Mucosa of stomach (tissue), 1 donor: ENCODE measurements around the gene IP6K2.
A peak's percentile ranks its signal among the peaks of the same experiment; 100 is the strongest.

Experiments
- H3K27me3 ChIP-seq: one replicate; pipeline ENCODE4 v1.7.0; 2013; ENCODE audit warnings: mild to moderate bottlenecking, low read length; ENCODE audit not compliant: control insufficient read depth, insufficient read depth
- H3K36me3 ChIP-seq: one replicate; pipeline ENCODE4 v1.7.0; 2013; ENCODE audit warnings: low read length; ENCODE audit not compliant: control insufficient read depth, insufficient read depth
- H3K4me1 ChIP-seq: one replicate; pipeline ENCODE4 v1.7.0; 2013; ENCODE audit warnings: mild to moderate bottlenecking, low read length; ENCODE audit not compliant: control insufficient read depth, insufficient read depth
- H3K4me3 ChIP-seq: one replicate; pipeline ENCODE4 v1.7.0; 2013; ENCODE audit warnings: low read length
- H3K9ac ChIP-seq: one replicate; pipeline ENCODE4 v1.7.0; 2013; ENCODE audit warnings: mild to moderate bottlenecking, low read length, moderate library complexity
- H3K9me3 ChIP-seq: one replicate; pipeline ENCODE4 v1.7.0; 2013; ENCODE audit warnings: mild to moderate bottlenecking, low read length, moderate library complexity; ENCODE audit not compliant: control insufficient read depth
- donor health status: Pancreatic carcinoma.

Gene IP6K2

DNA sequence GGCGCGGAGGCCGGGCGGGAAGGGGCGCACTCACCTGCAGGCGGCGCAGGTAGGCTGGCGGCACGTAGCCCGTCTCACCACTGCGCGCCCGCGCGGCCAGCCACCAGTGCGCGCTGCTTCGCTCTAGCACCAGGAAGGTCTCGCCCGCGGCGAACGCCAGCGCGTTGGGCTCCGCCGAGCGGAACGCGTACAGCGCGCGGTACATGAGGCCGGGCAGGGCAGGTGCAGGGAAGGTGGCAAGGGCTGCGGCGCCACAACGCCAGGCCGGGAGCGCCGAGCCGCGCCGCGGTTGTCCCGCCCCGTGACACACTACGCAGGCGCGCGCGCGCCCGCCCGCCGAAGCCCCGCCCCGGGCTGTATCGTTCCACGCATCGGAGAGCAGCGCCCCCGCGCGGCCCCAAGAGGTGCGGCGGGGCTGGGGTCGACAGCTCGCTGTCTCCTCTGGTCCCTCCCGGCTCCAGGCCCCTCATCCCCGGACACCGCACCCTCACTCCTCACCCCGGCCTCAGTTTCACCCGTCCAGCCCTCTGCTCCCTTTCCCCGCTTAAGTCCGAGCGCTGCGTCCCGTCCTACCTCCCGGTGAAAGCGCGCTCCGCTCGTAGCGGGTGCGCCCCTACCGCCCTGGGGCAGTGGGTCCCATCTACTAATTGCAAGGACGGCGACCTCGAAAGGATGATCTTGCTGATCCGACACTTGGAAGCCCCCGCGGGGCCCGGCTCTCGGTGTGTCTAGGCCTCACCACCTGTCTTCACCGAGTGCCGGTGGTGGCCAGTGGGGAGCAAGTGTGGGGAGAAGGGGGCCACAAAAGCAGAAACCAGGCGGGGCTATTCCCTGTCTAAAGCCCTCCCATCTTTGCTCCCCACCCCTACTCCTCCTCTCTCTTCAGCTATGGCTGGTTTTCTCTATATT, 31.2 kb downstream of the IP6K2 start, which contains the start of gene NCKIPSD:
TSS of gene NCKIPSD (minus strand) at position 313 of the 909 bp plus-strand sequence. CDS start at position 205, 108 bp downstream.
- peaks cover 14% of the 10 kb centered on the region for H3K36me3 ChIP-seq

DNA sequence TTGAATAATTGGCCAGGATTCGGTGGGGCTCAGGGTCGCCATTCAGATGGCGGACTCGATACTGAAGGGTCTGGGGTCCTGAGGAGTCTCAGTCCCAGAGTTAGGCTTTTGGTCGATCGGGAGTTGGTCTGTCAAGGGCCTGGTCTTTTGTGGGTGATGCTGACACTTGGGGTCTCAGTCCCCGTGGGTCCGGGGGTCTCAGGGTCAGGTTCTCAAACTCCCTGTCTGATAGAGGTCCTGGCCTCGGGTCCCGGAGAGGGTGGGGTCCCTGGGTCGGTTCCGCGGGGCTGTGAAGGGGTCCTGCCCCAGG, 31.8 kb downstream of the IP6K2 start:
- no peaks in the 10 kb centered on the region for H3K9me3 ChIP-seq
- H3K9ac ChIP-seq: peak overlapping the region; percentile 89
- peaks cover 25% of the 10 kb centered on the region for H3K4me1 ChIP-seq
- peak overlapping the region; percentile 72 for H3K4me3 ChIP-seq
- no peaks in the 10 kb centered on the region for H3K27me3 ChIP-seq
- peaks cover 14% of the 10 kb centered on the region for H3K36me3 ChIP-seq

More for the DNA sequence above, 31.2 kb downstream of the IP6K2 start, which contains the start of gene NCKIPSD:
- H3K9me3 ChIP-seq: no peaks in the 10 kb centered on the region
- no peaks in the 10 kb centered on the region for H3K27me3 ChIP-seq
- H3K4me1 ChIP-seq: peaks cover 25% of the 10 kb centered on the region
- peak within 1 kb of the TSS; percentile 72 for H3K4me3 ChIP-seq
- H3K9ac ChIP-seq: peak within 1 kb of the TSS; percentile 89

DNA sequence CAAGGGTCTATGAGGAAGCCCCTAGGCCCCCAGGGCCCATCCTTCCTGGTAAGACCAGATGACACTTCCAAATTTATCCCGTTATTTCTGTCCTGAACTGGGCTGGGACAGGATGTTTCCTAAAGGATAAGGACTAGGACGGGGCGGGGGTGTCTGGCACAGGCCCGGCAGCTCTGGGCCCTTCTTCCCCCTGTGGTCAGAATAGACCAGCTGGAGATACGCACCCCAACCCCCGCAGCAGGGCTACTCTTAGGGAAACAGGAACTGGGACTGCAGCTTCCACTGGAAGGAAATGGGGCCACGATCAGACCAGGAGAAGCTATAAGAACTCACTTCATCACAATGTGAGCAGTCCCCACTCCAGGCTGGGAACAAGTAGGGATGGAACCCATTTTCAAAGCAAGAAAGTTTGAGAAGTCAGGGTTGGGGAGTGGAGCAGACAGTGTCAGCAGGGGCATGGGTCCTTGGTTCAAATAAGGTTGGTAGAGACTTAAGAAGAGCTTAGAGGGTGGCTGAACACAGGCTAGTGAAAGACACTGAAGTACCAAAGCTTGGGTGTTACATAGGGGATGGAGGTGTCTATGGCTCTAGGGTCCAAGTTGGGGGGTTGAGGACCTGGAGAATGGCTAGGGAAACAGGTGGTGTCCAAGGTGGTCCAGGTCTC, 32.4 kb downstream of the IP6K2 start:
- Histone ChIP-seq H3K4me3 (no peak overlapping the region), H3K36me3 (peaks cover 14% of the 10 kb centered on the region), H3K27me3 (no peaks in the 10 kb centered on the region), H3K9me3 (no peaks in the 10 kb centered on the region), H3K9ac (peak overlapping the region; percentile 38), H3K4me1 (peaks cover 25% of the 10 kb centered on the region)

DNA sequence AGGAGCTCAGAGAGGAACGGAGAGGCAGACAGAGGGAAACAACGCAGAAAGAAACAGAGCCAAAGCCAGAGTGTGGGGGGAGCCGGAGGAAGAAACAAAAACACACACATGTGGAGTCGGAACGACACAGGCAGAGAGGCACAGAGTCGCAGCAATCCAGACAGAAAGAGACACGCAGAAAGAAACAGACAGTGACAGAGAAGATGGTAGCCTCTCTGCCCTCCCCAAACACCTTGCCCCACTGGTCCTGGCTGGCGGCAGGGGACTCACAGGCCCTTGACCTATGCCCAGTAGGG, 33.0 kb downstream of the IP6K2 start:
- H3K4me3 ChIP-seq: no peak overlapping the region
- H3K36me3 ChIP-seq: peaks cover 14% of the 10 kb centered on the region
- H3K9me3 ChIP-seq: no peaks in the 10 kb centered on the region
- no peaks in the 10 kb centered on the region for H3K27me3 ChIP-seq
- H3K9ac ChIP-seq: peak overlapping the region; percentile 14
- H3K4me1 ChIP-seq: peaks cover 25% of the 10 kb centered on the region

DNA sequence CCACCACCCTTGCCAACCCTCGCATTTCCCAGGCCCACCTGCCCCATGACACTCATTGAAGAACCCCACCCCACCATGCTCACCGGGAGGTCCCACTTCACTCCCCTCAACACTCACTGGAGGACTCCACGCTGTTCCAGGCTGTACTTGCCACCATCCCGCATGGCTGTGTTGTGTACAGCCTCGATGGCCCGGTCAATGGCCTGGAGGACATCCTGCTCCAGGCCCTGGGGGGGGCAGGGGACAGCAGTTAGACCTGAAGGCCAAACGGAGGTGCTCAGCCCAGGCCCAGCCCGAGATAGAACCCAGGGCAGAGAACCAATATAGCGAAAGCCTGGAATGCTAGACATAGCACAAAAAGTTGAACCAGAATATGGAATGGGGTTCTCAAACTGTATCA, 34.2 kb downstream of the IP6K2 start:
- Histone ChIP-seq H3K4me3 (no peak overlapping the region), H3K9ac (no peak overlapping the region), H3K36me3 (peaks cover 9% of the 10 kb centered on the region), H3K4me1 (peaks cover 25% of the 10 kb centered on the region), H3K9me3 (no peaks in the 10 kb centered on the region), H3K27me3 (no peaks in the 10 kb centered on the region)

DNA sequence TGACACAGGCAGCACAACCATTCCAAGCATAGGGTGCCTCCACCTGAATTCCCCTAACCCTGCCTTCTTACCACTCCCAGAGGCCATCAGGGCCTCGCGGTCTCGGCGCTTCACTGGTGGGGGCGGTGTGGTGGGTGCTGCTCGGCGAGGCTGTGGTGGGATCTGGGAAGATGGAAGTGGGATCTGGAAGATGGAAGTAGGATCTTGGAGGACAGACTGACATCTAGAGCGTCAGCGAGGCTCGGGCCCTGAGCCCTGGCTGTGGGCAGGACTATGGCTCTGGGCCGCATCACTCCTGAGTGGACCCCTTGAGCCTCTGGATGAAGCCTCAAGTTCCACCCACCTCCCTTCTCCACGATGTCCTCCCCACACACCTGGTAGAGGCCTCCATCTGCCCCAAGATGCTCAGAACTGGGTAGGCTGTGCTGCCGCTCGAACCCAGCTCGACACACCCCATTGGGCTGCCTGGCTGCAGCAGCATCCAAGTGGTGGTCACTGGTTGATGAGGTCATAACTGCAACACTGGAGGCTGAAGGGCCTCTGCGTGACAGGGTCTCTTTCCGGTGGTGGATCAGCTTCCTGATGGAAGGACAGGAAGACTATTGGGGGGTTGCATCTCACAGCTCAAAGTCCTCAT, 34.9 kb downstream of the IP6K2 start:
- no peak overlapping the region for H3K4me3 ChIP-seq
- no peaks in the 10 kb centered on the region for H3K9me3 ChIP-seq
- H3K27me3 ChIP-seq: no peaks in the 10 kb centered on the region
- H3K36me3 ChIP-seq: peaks cover 5% of the 10 kb centered on the region
- H3K9ac ChIP-seq: no peak overlapping the region
- peaks cover 25% of the 10 kb centered on the region for H3K4me1 ChIP-seq

DNA sequence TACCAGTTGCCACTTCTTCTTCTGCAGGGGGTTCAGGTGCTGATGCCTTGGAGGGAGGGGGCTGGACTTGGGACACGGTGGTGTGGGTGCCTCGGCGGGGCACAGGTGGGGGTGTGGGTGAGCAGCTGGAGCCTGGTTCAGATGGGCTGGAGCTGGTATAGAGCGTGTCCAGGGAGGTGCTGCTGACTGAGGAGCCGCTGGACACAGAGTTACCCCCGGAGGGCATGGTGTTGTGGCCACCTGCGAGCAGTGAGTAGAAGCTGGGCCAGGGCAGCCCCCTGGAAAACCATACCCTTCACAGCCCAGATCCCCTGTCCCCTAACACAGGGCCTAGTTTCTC, 35.5 kb downstream of the IP6K2 start:
- Histone ChIP-seq H3K9ac (no peak overlapping the region), H3K36me3 (peaks cover 5% of the 10 kb centered on the region), H3K4me1 (peaks cover 24% of the 10 kb centered on the region), H3K4me3 (no peak overlapping the region), H3K9me3 (no peaks in the 10 kb centered on the region), H3K27me3 (no peaks in the 10 kb centered on the region)

DNA sequence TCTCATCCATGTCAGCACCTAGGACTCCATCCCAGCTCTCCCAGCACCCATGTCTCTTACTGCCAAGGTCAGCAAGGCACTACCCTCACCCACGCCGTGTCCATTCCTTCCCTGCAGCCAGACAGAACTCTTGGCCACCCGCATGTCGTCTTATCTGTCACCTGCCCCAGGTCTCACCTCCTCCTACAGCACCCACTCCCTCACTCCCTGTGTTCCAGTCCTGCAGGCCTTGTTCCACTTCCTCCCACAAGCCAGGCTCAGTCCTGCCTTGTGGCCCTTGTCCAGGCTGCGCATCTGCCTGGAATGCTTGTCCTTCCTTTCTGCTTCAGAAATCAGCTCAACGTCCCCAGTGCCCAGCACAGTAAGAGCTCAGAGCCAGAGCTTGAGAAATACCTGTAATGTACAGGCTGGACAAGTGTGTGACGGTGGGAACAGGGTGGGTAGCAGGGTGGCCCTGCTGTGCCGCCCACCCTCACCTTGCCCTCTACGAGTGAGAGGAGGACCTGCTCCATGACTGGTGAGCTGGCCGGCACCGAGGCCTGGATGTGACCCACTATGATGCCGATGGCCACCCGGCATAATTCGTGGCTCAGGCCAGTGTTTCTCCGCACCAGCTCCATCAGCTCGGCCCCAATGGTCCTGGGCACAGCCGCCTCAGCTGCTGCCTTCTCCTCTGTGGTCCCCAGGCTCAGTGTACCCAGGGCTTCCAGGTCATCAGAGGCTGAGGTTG, 36.0 kb downstream of the IP6K2 start:
- H3K9ac ChIP-seq: no peak overlapping the region
- H3K4me3 ChIP-seq: no peak overlapping the region
- H3K9me3 ChIP-seq: no peaks in the 10 kb centered on the region
- peaks cover 20% of the 10 kb centered on the region for H3K4me1 ChIP-seq
- H3K36me3 ChIP-seq: peaks cover 5% of the 10 kb centered on the region
- no peaks in the 10 kb centered on the region for H3K27me3 ChIP-seq

DNA sequence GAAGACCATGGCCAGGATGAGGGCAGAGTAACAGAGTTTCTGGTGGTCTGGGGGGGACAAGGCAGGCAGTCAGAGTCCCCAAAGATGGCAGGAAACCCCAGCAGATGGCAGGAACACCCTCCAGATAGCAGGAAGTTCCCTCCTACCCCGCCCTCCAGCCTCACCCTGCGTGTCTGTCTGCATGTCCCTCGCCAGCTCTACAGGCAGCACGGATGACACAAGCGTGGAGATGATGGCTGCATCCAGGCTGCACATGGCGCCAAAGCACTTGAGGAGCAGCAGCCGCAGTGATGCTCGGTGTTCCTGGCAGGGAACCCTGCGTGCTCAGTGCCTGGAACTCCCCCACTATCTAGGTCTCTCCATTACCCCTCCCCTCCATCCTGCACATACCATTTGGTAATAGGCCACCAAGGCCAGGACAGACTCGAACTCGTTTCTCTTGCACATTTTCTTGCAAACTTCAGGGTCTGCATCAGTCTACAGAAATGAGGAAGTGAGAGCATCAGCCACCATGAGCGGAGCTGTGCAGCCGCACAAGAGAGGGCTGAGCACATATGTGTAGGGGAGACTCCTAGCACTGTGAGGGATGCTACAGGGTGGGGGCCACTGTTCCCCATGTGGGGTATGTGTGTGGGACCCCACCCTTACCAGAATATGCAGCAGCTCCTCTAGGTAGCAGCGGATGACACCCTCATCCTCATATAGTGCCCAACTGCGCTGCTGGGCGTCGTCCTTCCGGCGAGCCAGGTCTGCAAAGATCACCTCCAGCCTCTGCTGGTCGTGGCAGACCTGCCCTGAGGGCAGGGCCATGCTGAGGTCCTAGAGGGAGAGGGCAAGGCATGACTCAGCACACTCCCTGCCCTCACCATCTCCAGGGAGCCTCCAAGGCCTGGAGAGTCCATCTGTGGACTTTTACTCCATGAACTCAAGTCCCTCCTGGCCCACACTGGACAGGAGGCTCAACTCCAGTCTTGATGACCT, 37.3 kb downstream of the IP6K2 start:
- H3K36me3 ChIP-seq: peaks cover 5% of the 10 kb centered on the region
- H3K4me3 ChIP-seq: no peak overlapping the region
- no peak overlapping the region for H3K9ac ChIP-seq
- no peaks in the 10 kb centered on the region for H3K9me3 ChIP-seq
- H3K4me1 ChIP-seq: peaks cover 17% of the 10 kb centered on the region
- no peaks in the 10 kb centered on the region for H3K27me3 ChIP-seq

DNA sequence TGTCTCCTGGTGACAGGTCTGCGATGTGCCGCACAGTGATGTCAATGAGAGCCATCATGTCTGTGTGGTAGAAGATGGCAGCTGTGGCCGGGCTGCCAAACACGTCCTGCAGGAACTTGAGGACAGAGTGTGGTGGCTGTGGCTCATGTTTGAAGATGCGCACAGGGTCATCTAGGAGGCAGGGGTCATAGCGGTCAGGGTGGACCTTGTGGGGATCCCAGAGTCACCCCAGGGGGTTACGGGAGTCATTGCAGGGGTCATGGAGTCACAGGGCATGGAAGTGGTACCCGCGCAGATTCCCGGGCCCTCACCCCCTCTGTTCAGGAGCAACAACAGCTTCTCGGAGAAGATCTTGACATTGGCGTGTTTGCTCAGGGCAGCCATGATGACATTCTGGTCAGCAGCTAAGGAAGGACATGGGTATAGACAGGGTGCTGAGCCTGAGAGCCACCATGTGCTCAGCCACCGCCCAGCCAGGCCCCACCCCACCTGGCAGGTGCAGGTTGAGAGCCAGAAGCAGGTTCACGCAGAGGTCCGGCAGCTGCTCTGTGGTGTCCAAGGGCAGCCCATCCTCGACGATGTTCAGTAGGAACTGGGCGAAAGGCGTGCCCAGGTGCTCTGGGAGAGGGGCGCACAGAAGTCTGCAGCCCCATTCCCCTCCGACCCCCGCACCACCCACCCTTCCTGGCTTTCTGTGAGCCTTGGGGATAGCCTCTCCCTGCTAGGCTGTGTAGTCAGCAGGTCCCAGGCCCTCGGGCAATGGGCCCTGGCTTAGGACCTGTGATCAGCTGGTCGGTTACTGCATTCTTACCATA, 38.2 kb downstream of the IP6K2 start:
- H3K9me3 ChIP-seq: no peaks in the 10 kb centered on the region
- H3K36me3 ChIP-seq: peaks cover 5% of the 10 kb centered on the region
- no peak overlapping the region for H3K4me3 ChIP-seq
- no peak overlapping the region for H3K9ac ChIP-seq
- peaks cover 8% of the 10 kb centered on the region for H3K4me1 ChIP-seq
- H3K27me3 ChIP-seq: no peaks in the 10 kb centered on the region
